Right cardiac atrium (tissue), 5 donors: ENCODE measurements around the gene POLR2E. TPM values are rescaled to one million over a fixed set of nuclear protein-coding genes. Genes with fewer than 3 reads are reported as not detected.
A peak's percentile ranks its signal among the peaks of the same experiment; 100 is the strongest.

ENCODE experiments used
- ATAC-seq, 2 donors: fragments of 200-7000 bp; cut with Tn5 transposase; one replicate each; pipeline versions ENCODE4 v1.8.0 to v1.9.1; 2020; ENCODE audit warnings: moderate library complexity in 2 of 2, mild to moderate bottlenecking in 1 of 2
- DNase-seq, 3 donors: peaks; one replicate each; pipeline ENCODE4 v3.0.0-alpha.2; 2020
- H3K27ac ChIP-seq: one replicate; pipeline ENCODE4 v1.5.1; 2013; ENCODE audit warnings: mild to moderate bottlenecking, low read length, control low read depth, moderate library complexity
- H3K27me3 ChIP-seq: one replicate; pipeline ENCODE4 v1.6.1; 2013; ENCODE audit not compliant: control insufficient read depth, insufficient read depth
- H3K4me1 ChIP-seq: one replicate; pipeline ENCODE4 v1.6.1; 2013; ENCODE audit warnings: low read length; ENCODE audit not compliant: control insufficient read depth, insufficient read depth
- H3K4me3 ChIP-seq: one replicate; pipeline ENCODE4 v1.5.1; 2013; ENCODE audit warnings: low read length, control low read depth
- H3K9me3 ChIP-seq: one replicate; pipeline ENCODE4 v1.6.1; 2013; ENCODE audit warnings: low read length; ENCODE audit not compliant: control insufficient read depth
- WGBS: extraction: QIAGEN DNeasy Blood & Tissue Kit; methylation state at CpG from one replicate; pipeline ENCODE4 v1.1.7; 2013; 5-methylcytosine and 5-hydroxymethylcytosine counted together
- intact Hi-C, 4 donors: fragments of 100-400 bp; cut with DNase I; formaldehyde crosslinking; loops; one replicate each; pipeline versions ENCODE4 v1.11.0 to v1.14.0; 2022 to 2023
- polyA plus RNA-seq: library from polyadenylated mRNA; stranded (reverse); fragments of 200-250 nt; gene quantifications from one replicate; pipeline ENCODE4 v1.2.3, GENCODE V29; 2013
- total RNA-seq, 4 donors: library from RNA; stranded (reverse); fragmentation: NEBNext Ultra II Directional; extraction: Animal tissue kit (Norgen Biotek cat#: 25700); gene quantifications; one replicate each; pipeline ENCODE4 v1.2.1, GENCODE V29; 2021
- donor health status: healthy with polysubstance abuse.
- donor health status: DM: no; HTN: yes; CAD: no.
- donor health status: DM: no; HTN: no; CAD: no.
- donor health status: DM: no; HTN: yes; CAD: no; lungs with severe emphysema.
- donor health status: DM: yes; HTN: yes; CAD: no.

The POLR2E gene
- total and polyA plus RNA-seq, 5 donors, result 110 to 179 (median 133) TPM

GRCh38 chr19:1039646-1040475, 55.3 kb downstream of the POLR2E start, which contains the start of gene ABCA7:
ABCA7 (plus strand) TSS chr19:1040107; CDS start chr19:1041362, 1,255 bp downstream.
- DNase-seq (peak; percentile 97 to 100 (median 99)), ATAC-seq (peak; percentile 95)
- WGBS, result under 1% methylated on average over 56 of the region's 56 CpGs
- Histone ChIP-seq H3K27ac (peak within 1 kb of the TSS; percentile 13), H3K9me3 (no peaks in the 10 kb centered on the region), H3K4me3 (peak within 1 kb of the TSS; percentile 33), H3K4me1 (no peaks in the 10 kb centered on the region), H3K27me3 (no peaks in the 10 kb centered on the region)
- intact Hi-C loops, result loop anchor here in 1 of 4 donors (10.0 kb wide), 1 partner anchor 55 kb away; the partner anchor contains the start of gene POLR2E

- H3K4me1 ChIP-seq, result no peaks in the 10 kb centered on the region
- no peaks in the 10 kb centered on the region for H3K9me3 ChIP-seq
- DNase-seq (peak in 2 of 3 donors; percentile 34 to 46), ATAC-seq (no peak)
- peak overlapping the region; percentile 13 for H3K27ac ChIP-seq
- no peaks in the 10 kb centered on the region for H3K27me3 ChIP-seq
- 64% methylated on average over 22 of the region's 22 CpGs for WGBS
- intact Hi-C loops, result no loop called here
- H3K4me3 ChIP-seq, result no peak overlapping the region
These were observed 56.1 kb downstream of the POLR2E start for GRCh38 chr19:1038978-1039645.

- H3K4me3 ChIP-seq, result no peak overlapping the region
- H3K27ac ChIP-seq, result no peak overlapping the region
These were observed 57.5 kb downstream of the POLR2E start for GRCh38 chr19:1037621-1038064.

More at GRCh38 chr19:1037621-1038064, 57.5 kb downstream of the POLR2E start:
- no peaks in the 10 kb centered on the region for H3K4me1 ChIP-seq
- no peak for ATAC-seq
- peak in 1 of 3 donors; percentile 54 for DNase-seq
- 71% methylated on average over 22 of the region's 22 CpGs for WGBS
- no peaks in the 10 kb centered on the region for H3K9me3 ChIP-seq
- intact Hi-C loops, result no loop called here
- no peaks in the 10 kb centered on the region for H3K27me3 ChIP-seq

Other genes with a start within 250 kb of the POLR2E start
- 1 to 10 TPM in 3 of 4 donors, under 1 TPM in 1; 0.85 to 2.6 (median 1.9) TPM for gene ELANE, start 243.1 kb downstream of the POLR2E start, total RNA-seq
- 3.4 TPM for gene ELANE, start 243.1 kb downstream of the POLR2E start, polyA plus RNA-seq
- gene CFD, start 235.7 kb downstream of the POLR2E start, total RNA-seq, result 100 to 1,000 TPM; 221 to 590 (median 310) TPM
- gene CFD, start 235.7 kb downstream of the POLR2E start, polyA plus RNA-seq, result 869 TPM
- gene MED16, start 202.2 kb downstream of the POLR2E start, total RNA-seq, result 10 to 100 TPM; 23.9 to 28.4 (median 25.4) TPM
- gene MED16, start 202.2 kb downstream of the POLR2E start, polyA plus RNA-seq, result 21.3 TPM
- gene RNU6-9, start 201.9 kb downstream of the POLR2E start, total RNA-seq, result not detected
- gene RNU6-9, start 201.9 kb downstream of the POLR2E start, polyA plus RNA-seq, result not detected
- gene R3HDM4, start 182.2 kb downstream of the POLR2E start, total RNA-seq, result 10 to 100 TPM; 18.6 to 31.2 (median 21.2) TPM
- 25.8 TPM for gene R3HDM4, start 182.2 kb downstream of the POLR2E start, polyA plus RNA-seq
- gene KISS1R, start 178.0 kb downstream of the POLR2E start, total RNA-seq, result not detected
- gene KISS1R, start 178.0 kb downstream of the POLR2E start, polyA plus RNA-seq, result not detected
- gene ARID3A, start 169.3 kb downstream of the POLR2E start, total RNA-seq, result 1 to 10 TPM; 4.2 to 6.2 (median 5.6) TPM
- 3.3 TPM for gene ARID3A, start 169.3 kb downstream of the POLR2E start, polyA plus RNA-seq
- gene WDR18, start 111.0 kb downstream of the POLR2E start, total RNA-seq, result 10 to 100 TPM; 12.2 to 24.0 (median 15.8) TPM
- 22.5 TPM for gene WDR18, start 111.0 kb downstream of the POLR2E start, polyA plus RNA-seq
- under 1 TPM in 1 of 4 donors, not detected in 3; 0.06 TPM for gene GRIN3B, start 95.0 kb downstream of the POLR2E start, total RNA-seq
- not detected for gene GRIN3B, start 95.0 kb downstream of the POLR2E start, polyA plus RNA-seq
- gene TMEM259, start 74.3 kb downstream of the POLR2E start, total RNA-seq, result 100 to 1,000 TPM; 127 to 161 (median 143) TPM
- 164 TPM for gene TMEM259, start 74.3 kb downstream of the POLR2E start, polyA plus RNA-seq
- not detected for gene RNU6-2, start 73.9 kb downstream of the POLR2E start, total RNA-seq
- gene RNU6-2, start 73.9 kb downstream of the POLR2E start, polyA plus RNA-seq, result not detected
- gene CNN2, start 68.8 kb downstream of the POLR2E start, total RNA-seq, result 10 to 100 TPM; 57.4 to 75.9 (median 63.8) TPM
- 52.1 TPM for gene CNN2, start 68.8 kb downstream of the POLR2E start, polyA plus RNA-seq
- gene ABCA7, start 55.3 kb downstream of the POLR2E start, total RNA-seq, result 10 to 100 TPM in 1 of 4 donors, 1 to 10 TPM in 3; 7.3 to 10.4 (median 8.7) TPM
- gene ABCA7, start 55.3 kb downstream of the POLR2E start, polyA plus RNA-seq, result 9.1 TPM
- gene ARHGAP45, start 28.2 kb downstream of the POLR2E start, total RNA-seq, result 10 to 100 TPM in 1 of 4 donors, 1 to 10 TPM in 3; 7.7 to 10.4 (median 9.2) TPM
- 5.9 TPM for gene ARHGAP45, start 28.2 kb downstream of the POLR2E start, polyA plus RNA-seq
- gene GPX4, start 8.6 kb upstream of the POLR2E start, total RNA-seq, result 100 to 1,000 TPM; 300 to 374 (median 359) TPM
- 713 TPM for gene GPX4, start 8.6 kb upstream of the POLR2E start, polyA plus RNA-seq
- gene SBNO2, start 78.9 kb upstream of the POLR2E start, total RNA-seq, result 10 to 100 TPM; 18.0 to 44.5 (median 20.5) TPM
- gene SBNO2, start 78.9 kb upstream of the POLR2E start, polyA plus RNA-seq, result 13.4 TPM
- 10 to 100 TPM; 56.9 to 62.0 (median 57.7) TPM for gene STK11, start 110.4 kb upstream of the POLR2E start, total RNA-seq
- gene STK11, start 110.4 kb upstream of the POLR2E start, polyA plus RNA-seq, result 64.5 TPM
- gene CBARP, start 142.6 kb upstream of the POLR2E start, total RNA-seq, result 1 to 10 TPM in 3 of 4 donors, under 1 TPM in 1; 0.89 to 2.2 (median 1.5) TPM
- gene CBARP, start 142.6 kb upstream of the POLR2E start, polyA plus RNA-seq, result 0.97 TPM
- gene ATP5F1D, start 146.4 kb upstream of the POLR2E start, total RNA-seq, result 100 to 1,000 TPM; 490 to 706 (median 622) TPM
- 660 TPM for gene ATP5F1D, start 146.4 kb upstream of the POLR2E start, polyA plus RNA-seq
- gene MIDN, start 153.2 kb upstream of the POLR2E start, total RNA-seq, result 100 to 1,000 TPM in 1 of 4 donors, 10 to 100 TPM in 3; 50.2 to 123 (median 62.4) TPM
- gene MIDN, start 153.2 kb upstream of the POLR2E start, polyA plus RNA-seq, result 45.6 TPM
- 100 to 1,000 TPM; 288 to 417 (median 333) TPM for gene CIRBP, start 174.0 kb upstream of the POLR2E start, total RNA-seq
- 370 TPM for gene CIRBP, start 174.0 kb upstream of the POLR2E start, polyA plus RNA-seq
- 10 to 100 TPM; 15.9 to 18.1 (median 17.0) TPM for gene FAM174C, start 180.2 kb upstream of the POLR2E start, total RNA-seq
- gene FAM174C, start 180.2 kb upstream of the POLR2E start, polyA plus RNA-seq, result 25.3 TPM
- not detected for gene EFNA2, start 190.5 kb upstream of the POLR2E start, total RNA-seq
- not detected for gene EFNA2, start 190.5 kb upstream of the POLR2E start, polyA plus RNA-seq